WTC11 (cell line): Measurements from ENCODE around the gene MYH10. TPM values are rescaled to one million over a fixed set of nuclear protein-coding genes. Genes with fewer than 3 reads are reported as not detected.

Source experiments
- ATAC-seq: fragments of 200-7000 bp; cut with Tn5 transposase; 2 replicates; pipeline ENCODE4 v1.10.0; 2021; ENCODE audit warnings: mild to moderate bottlenecking, moderate library complexity
- CTCF ChIA-PET: fragments of 300-600 bp; sonication (Branson Sonifier 250); formaldehyde crosslinking; loops from one replicate; lab custom pipeline; 2021; ENCODE audit warnings: antibody characterized with exemption; lab: Charles Lee
- POLR2A ChIA-PET: fragments of 350-600 bp; sonication (Branson Sonifier 250); formaldehyde crosslinking; loops from one replicate; lab custom pipeline; 2021; ENCODE audit warnings: antibody characterized with exemption; lab: Charles Lee
- DNase-seq: peaks from one replicate; pipeline ENCODE4 v3.0.0; 2021; ENCODE audit warnings: low spot score
- H3K27ac Mint-ChIP-seq: 2 replicates; pipeline ENCODE4 v1.8.0; 2021; ENCODE audit warnings: mixed read lengths
- H3K27me3 Mint-ChIP-seq: 2 replicates; pipeline ENCODE4 v1.8.0; 2021; ENCODE audit warnings: low read depth, mild to moderate bottlenecking, moderate library complexity, mixed read lengths
- H3K36me3 Mint-ChIP-seq: 2 replicates; pipeline ENCODE4 v1.8.0; 2021; ENCODE audit warnings: mixed read lengths
- H3K4me1 Mint-ChIP-seq: 2 replicates; pipeline ENCODE4 v1.8.0; 2022; ENCODE audit warnings: mixed read lengths
- H3K4me3 Mint-ChIP-seq: 2 replicates; pipeline ENCODE4 v1.8.0; 2021; ENCODE audit warnings: mild to moderate bottlenecking, moderate library complexity, mixed read lengths
- H3K9me3 Mint-ChIP-seq: 2 replicates; pipeline ENCODE4 v1.8.0; 2021; ENCODE audit warnings: mixed read lengths
- AFF4 ChIP-seq: sonication (generic); formaldehyde crosslinking; IDR thresholded peaks from 2 replicates; pipeline ENCODE4 v1.8.1; 2023; ENCODE audit warnings: mild to moderate bottlenecking, missing genetic modification reagents, borderline replicate concordance
- CREM ChIP-seq: sonication (generic); formaldehyde crosslinking; IDR thresholded peaks from 2 replicates; pipeline ENCODE4 v1.8.1; 2022; ENCODE audit warnings: mild to moderate bottlenecking, missing genetic modification reagents, moderate library complexity
- CTCF ChIP-seq: fragments of 200-600 bp; IDR thresholded peaks from 2 replicates; pipeline ENCODE4 v1.8.0; 2022; ENCODE audit warnings: antibody characterized with exemption
- ELF4 ChIP-seq: sonication (generic); formaldehyde crosslinking; IDR thresholded peaks from 2 replicates; pipeline ENCODE4 v1.8.1; 2022; ENCODE audit warnings: low read depth, mild to moderate bottlenecking, moderate library complexity, missing genetic modification reagents
- FOXP4 ChIP-seq: sonication (generic); formaldehyde crosslinking; IDR thresholded peaks from 2 replicates; pipeline ENCODE4 v1.8.0; 2022; ENCODE audit warnings: mild to moderate bottlenecking, missing genetic modification reagents
- JAZF1 ChIP-seq: fragments of 250-450 bp; sonication (Bioruptor Pico); IDR thresholded peaks from 2 replicates; pipeline ENCODE4 v1.9.0; 2021; ENCODE audit warnings: moderate library complexity, mild to moderate bottlenecking, inconsistent platforms
- JUN ChIP-seq: sonication (generic); formaldehyde crosslinking; IDR thresholded peaks from 2 replicates; pipeline ENCODE4 v1.8.0; 2023; ENCODE audit warnings: mild to moderate bottlenecking, missing genetic modification reagents
- KAT7 ChIP-seq: sonication (generic); formaldehyde crosslinking; IDR thresholded peaks from 2 replicates; pipeline ENCODE4 v1.8.1; 2023; ENCODE audit warnings: missing genetic modification reagents, mild to moderate bottlenecking, borderline replicate concordance
- NR2C2 ChIP-seq: sonication (generic); formaldehyde crosslinking; IDR thresholded peaks from 2 replicates; pipeline ENCODE4 v1.8.0; 2022; ENCODE audit warnings: mild to moderate bottlenecking, missing genetic modification reagents
- PRRX2 ChIP-seq: fragments of 250-450 bp; sonication (Bioruptor Pico); IDR thresholded peaks from 2 replicates; pipeline ENCODE4 v1.8.0; 2021; ENCODE audit warnings: mild to moderate bottlenecking
- RELA ChIP-seq: sonication (generic); formaldehyde crosslinking; IDR thresholded peaks from 2 replicates; pipeline ENCODE4 v1.8.1; 2022; ENCODE audit warnings: missing genetic modification reagents, mild to moderate bottlenecking, borderline replicate concordance
- RORB ChIP-seq: fragments of 250-450 bp; sonication (Bioruptor Pico); IDR thresholded peaks from 2 replicates; pipeline ENCODE4 v1.9.0; 2021; ENCODE audit warnings: mild to moderate bottlenecking
- SMAD4 ChIP-seq: sonication (generic); formaldehyde crosslinking; IDR thresholded peaks from 2 replicates; pipeline ENCODE4 v1.8.0; 2022; ENCODE audit warnings: mild to moderate bottlenecking, missing genetic modification reagents
- SOX15 ChIP-seq: fragments of 250-450 bp; sonication (Bioruptor Pico); IDR thresholded peaks from 2 replicates; pipeline ENCODE4 v1.9.0; 2021; ENCODE audit warnings: mild to moderate bottlenecking
- ZNF138 ChIP-seq: sonication (generic); formaldehyde crosslinking; conservative IDR thresholded peaks from 2 replicates; pipeline ENCODE4 v1.8.1; 2022; ENCODE audit warnings: mild to moderate bottlenecking, moderate library complexity, missing genetic modification reagents
- ZNF219 ChIP-seq: sonication (generic); formaldehyde crosslinking; IDR thresholded peaks from 2 replicates; pipeline ENCODE4 v1.8.0; 2023; ENCODE audit warnings: missing genetic modification reagents, mild to moderate bottlenecking, borderline replicate concordance
- ZNF263 ChIP-seq: sonication (generic); formaldehyde crosslinking; IDR thresholded peaks from 2 replicates; pipeline ENCODE4 v1.8.1; 2022; ENCODE audit warnings: low read depth, mild to moderate bottlenecking, moderate library complexity, missing genetic modification reagents
- ZNF281 ChIP-seq: sonication (generic); formaldehyde crosslinking; IDR thresholded peaks from 2 replicates; pipeline ENCODE4 v1.8.0; 2023; ENCODE audit warnings: mild to moderate bottlenecking, missing genetic modification reagents
- ZNF396 ChIP-seq: fragments of 250-450 bp; sonication (Bioruptor Pico); IDR thresholded peaks from 2 replicates; pipeline ENCODE4 v1.8.0; 2021; ENCODE audit warnings: mild to moderate bottlenecking, moderate library complexity, borderline replicate concordance
- total RNA-seq: library from RNA; stranded (reverse); gene quantifications from 3 replicates; pipeline ENCODE4 v1.2.3, GENCODE V29; 2021

MYH10 gene
- total RNA-seq, 1 experiment from 2014 or later, result 231 TPM

GRCh38 chr17:8466873-8467272, 163.7 kb downstream of the MYH10 start:
- H3K27me3 Mint-ChIP-seq, result no peaks in the 10 kb centered on the region
- no peak for ATAC-seq
- ChIA-PET POLR2A (no interaction called here), CTCF (no interaction called here)
- no peaks in the 10 kb centered on the region for H3K9me3 Mint-ChIP-seq
- peaks cover 9% of the 10 kb centered on the region for H3K36me3 Mint-ChIP-seq
- H3K27ac Mint-ChIP-seq, result no peak overlapping the region
- 0 out of 2 replicates have a peak, but pooled peaks cover 5% of the 10 kb centered on the region for H3K4me1 Mint-ChIP-seq
- DNase-seq, result no peak
- TF ChIP-seq ZNF263 (CRISPR knock-in tag) (no peak), ZNF138 (no peak)
- no peak overlapping the region for H3K4me3 Mint-ChIP-seq

GRCh38 chr17:8466456-8466855, 164.1 kb downstream of the MYH10 start:
- 0 out of 2 replicates have a peak, but pooled peaks cover 5% of the 10 kb centered on the region for H3K4me1 Mint-ChIP-seq
- H3K27me3 Mint-ChIP-seq, result no peaks in the 10 kb centered on the region
- H3K36me3 Mint-ChIP-seq, result peaks cover 11% of the 10 kb centered on the region
- DNase-seq (no peak), ATAC-seq (no peak)
- H3K9me3 Mint-ChIP-seq, result no peaks in the 10 kb centered on the region
- no peak overlapping the region for H3K4me3 Mint-ChIP-seq
- POLR2A ChIA-PET, result no interaction called here
- no peak overlapping the region for H3K27ac Mint-ChIP-seq
- CTCF ChIA-PET, result no interaction called here
- TF ChIP-seq JAZF1 (CRISPR knock-in tag) (no peak), FOXP4 (no peak), SMAD4 (CRISPR knock-in tag) (no peak), ZNF281 (CRISPR knock-in tag) (no peak), ZNF396 (no peak), RELA (CRISPR knock-in tag) (no peak), CTCF (no peak), AFF4 (CRISPR knock-in tag) (no peak), CREM (CRISPR knock-in tag) (no peak), ZNF219 (CRISPR knock-in tag) (no peak), ELF4 (CRISPR knock-in tag) (no peak), PRRX2 (CRISPR knock-in tag) (no peak), KAT7 (CRISPR knock-in tag) (no peak), SOX15 (CRISPR knock-in tag) (no peak), RORB (no peak), ZNF263 (CRISPR knock-in tag) (no peak), JUN (no peak), NR2C2 (CRISPR knock-in tag) (no peak)
